Measurements from ENCODE around the gene OR9I1. TPM values are rescaled to one million over a fixed set of nuclear protein-coding genes. Genes with fewer than 3 reads are reported as not detected.

OR9I1 gene
- total and polyA plus RNA-seq, 10 of the 15 experiments (the other 5 are each of a cell fraction or from before 2014, with no cell fraction given), result not detected

DNA sequence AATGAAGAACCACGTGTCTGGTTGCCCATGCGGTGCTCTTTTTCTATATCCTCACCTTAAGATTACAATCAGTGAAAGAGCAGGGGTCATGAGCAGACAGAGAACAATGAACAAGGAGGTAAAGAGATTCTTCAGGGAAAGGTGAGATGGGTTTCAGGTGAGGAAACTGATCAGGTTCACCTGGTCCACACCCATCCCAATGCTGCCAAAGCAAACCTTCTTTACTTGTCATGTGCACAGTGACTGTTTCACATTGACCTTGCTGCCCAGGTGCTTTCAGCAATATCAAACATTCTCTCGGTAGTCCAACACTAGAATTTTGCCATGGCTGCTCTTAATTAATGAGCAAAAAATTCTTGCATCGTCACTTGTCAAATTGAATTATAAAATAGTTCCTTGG, 39.1 kb upstream of the OR9I1 start (continued):
- TF ChIP-seq MEF2A (IDR thresholded peaks at IDR 0.05; ENCODE audit: insufficient read depth, low read depth, low read length), result no peak

DNA sequence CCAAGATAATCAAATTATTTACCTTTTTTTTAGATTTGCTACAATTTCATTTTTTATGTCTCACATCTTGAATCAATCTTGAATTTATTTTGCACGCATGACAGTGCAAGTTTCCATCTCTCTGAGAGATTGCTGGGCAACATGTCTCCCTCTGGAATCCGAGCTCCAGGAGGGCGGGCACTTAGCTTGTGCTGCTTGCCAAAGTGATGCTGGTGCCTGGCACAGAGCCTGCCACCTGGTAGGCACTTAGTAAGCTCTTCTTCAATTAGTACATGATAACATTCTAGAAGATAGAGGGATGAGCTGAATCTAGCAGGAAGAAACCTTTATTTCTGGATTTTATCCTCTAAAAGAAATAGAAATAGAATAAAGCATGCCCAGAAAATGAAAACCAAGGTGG, 27.5 kb upstream of the OR9I1 start:
- in situ Hi-C loops (cut with MboI), result no loop called here
- no peak for TF ChIP-seq HDGF (IDR thresholded peaks at IDR 0.05)
- TF ChIP-seq SMAD5 (IDR thresholded peaks at IDR 0.05; ENCODE audit: low read depth), result no peak
- TF ChIP-seq RB1 (IDR thresholded peaks at IDR 0.05; ENCODE audit: borderline replicate concordance), result no peak
- TF ChIP-seq RCOR1 (conservative IDR thresholded peaks at IDR 0.05; ENCODE audit: low read depth, low read length), result no peak
- TF ChIP-seq MTA2 (IDR thresholded peaks at IDR 0.05; ENCODE audit: low read depth), result no peak
- TF ChIP-seq WRNIP1 (IDR thresholded peaks at IDR 0.05; ENCODE audit: borderline replicate concordance, low read depth, low read length), result no peak
- TF ChIP-seq, protein P1, sequence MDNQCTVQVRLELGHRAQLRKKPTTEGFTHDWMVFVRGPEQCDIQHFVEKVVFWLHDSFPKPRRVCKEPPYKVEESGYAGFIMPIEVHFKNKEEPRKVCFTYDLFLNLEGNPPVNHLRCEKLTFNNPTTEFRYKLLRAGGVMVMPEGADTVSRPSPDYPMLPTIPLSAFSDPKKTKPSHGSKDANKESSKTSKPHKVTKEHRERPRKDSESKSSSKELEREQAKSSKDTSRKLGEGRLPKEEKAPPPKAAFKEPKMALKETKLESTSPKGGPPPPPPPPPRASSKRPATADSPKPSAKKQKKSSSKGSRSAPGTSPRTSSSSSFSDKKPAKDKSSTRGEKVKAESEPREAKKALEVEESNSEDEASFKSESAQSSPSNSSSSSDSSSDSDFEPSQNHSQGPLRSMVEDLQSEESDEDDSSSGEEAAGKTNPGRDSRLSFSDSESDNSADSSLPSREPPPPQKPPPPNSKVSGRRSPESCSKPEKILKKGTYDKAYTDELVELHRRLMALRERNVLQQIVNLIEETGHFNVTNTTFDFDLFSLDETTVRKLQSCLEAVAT (IDR thresholded peaks at IDR 0.05), result no peak
- TF ChIP-seq, protein P2, sequence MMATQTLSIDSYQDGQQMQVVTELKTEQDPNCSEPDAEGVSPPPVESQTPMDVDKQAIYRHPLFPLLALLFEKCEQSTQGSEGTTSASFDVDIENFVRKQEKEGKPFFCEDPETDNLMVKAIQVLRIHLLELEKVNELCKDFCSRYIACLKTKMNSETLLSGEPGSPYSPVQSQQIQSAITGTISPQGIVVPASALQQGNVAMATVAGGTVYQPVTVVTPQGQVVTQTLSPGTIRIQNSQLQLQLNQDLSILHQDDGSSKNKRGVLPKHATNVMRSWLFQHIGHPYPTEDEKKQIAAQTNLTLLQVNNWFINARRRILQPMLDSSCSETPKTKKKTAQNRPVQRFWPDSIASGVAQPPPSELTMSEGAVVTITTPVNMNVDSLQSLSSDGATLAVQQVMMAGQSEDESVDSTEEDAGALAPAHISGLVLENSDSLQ (IDR thresholded peaks at IDR 0.05), result no peak
- TF ChIP-seq, protein P3, sequence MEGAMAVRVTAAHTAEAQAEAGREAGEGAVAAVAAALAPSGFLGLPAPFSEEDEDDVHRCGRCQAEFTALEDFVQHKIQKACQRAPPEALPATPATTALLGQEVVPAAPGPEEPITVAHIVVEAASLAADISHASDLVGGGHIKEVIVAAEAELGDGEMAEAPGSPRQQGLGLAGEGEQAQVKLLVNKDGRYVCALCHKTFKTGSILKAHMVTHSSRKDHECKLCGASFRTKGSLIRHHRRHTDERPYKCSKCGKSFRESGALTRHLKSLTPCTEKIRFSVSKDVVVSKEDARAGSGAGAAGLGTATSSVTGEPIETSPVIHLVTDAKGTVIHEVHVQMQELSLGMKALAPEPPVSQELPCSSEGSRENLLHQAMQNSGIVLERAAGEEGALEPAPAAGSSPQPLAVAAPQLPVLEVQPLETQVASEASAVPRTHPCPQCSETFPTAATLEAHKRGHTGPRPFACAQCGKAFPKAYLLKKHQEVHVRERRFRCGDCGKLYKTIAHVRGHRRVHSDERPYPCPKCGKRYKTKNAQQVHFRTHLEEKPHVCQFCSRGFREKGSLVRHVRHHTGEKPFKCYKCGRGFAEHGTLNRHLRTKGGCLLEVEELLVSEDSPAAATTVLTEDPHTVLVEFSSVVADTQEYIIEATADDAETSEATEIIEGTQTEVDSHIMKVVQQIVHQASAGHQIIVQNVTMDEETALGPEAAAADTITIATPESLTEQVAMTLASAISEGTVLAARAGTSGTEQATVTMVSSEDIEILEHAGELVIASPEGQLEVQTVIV (IDR thresholded peaks at IDR 0.05; ENCODE audit: borderline replicate concordance, partially characterized antibody), result no peak
- TF ChIP-seq DPF2 (IDR thresholded peaks at IDR 0.05), result no peak
- H3K4me2 ChIP-seq (ENCODE audit: control insufficient read depth, insufficient read depth), result no peak overlapping the region
- CTCF ChIA-PET, result no interaction called here
- SMC1A ChIA-PET (ENCODE audit: uncharacterized antibody, unreplicated experiment), result no interaction called here
- H4K20me1 ChIP-seq (ENCODE audit: control insufficient read depth, insufficient read depth), result no peaks in the 10 kb centered on the region
- H3K36me3 ChIP-seq (ENCODE audit: control insufficient read depth in 2 of 2, insufficient read depth in 2 of 2, low read length in 1 of 2), result no peaks in the 10 kb centered on the region
- no peak for DNase-seq (ENCODE audit: low read depth, low spot score)
- POLR2A ChIA-PET, result no interaction called here
- no peak overlapping the region for H3K4me3 ChIP-seq
- no TSS peak for BruUV-seq (replicated peaks)
- ATAC-seq, result no peak
- intact Hi-C loops (cut with micrococcal nuclease; ENCODE audit: unreplicated experiment), result no loop called here
- no peaks in the 10 kb centered on the region for H3K27me3 ChIP-seq (replicated peaks in 1 of 2; ENCODE audit: control insufficient read depth in 2 of 2, insufficient read depth in 2 of 2, low read length in 1 of 2)
- RAD21 ChIA-PET (ENCODE audit: unreplicated experiment), result no interaction called here
- no peaks in the 10 kb centered on the region for H3K4me1 ChIP-seq (ENCODE audit: control insufficient read depth, insufficient read depth, low read length)
- H3K9me3 ChIP-seq (replicated peaks; ENCODE audit: control insufficient read depth, insufficient read depth, low read length), result no peaks in the 10 kb centered on the region
- H2AFZ ChIP-seq (ENCODE audit: control insufficient read depth, low read depth, low read length), result no peak overlapping the region
- H3K79me2 ChIP-seq (ENCODE audit: control insufficient read depth, insufficient read depth, low read length), result no peaks in the 10 kb centered on the region
- 32% methylated on average over 3 of the region's 3 CpGs for WGBS (ENCODE audit: insufficient coverage, insufficient replicate concordance, low lambda C conversion rate, missing lambda C conversion rate)
- no peak for FAIRE-seq
- H3K9ac ChIP-seq (ENCODE audit: control insufficient read depth, insufficient read depth, low read length), result no peak overlapping the region
- H3K27ac ChIP-seq (ENCODE audit: control insufficient read depth, insufficient read depth), result no peak overlapping the region

Data from GM12878 (cell line).